ENCODE results near the gene DDX10. TPM values are rescaled to one million over a fixed set of nuclear protein-coding genes. Genes with fewer than 3 reads are reported as not detected.

DDX10 gene
- total and polyA plus RNA-seq, 4 donors = 8.0 to 11.8 (median 9.0) TPM

GRCh38 chr11:108875134-108875533, 210.3 kb downstream of the DDX10 start:
- Histone ChIP-seq H3K4me1 (ENCODE audit: control insufficient read depth in 4 of 4, insufficient read depth in 4 of 4, low read length in 3 of 4) (no peaks in the 10 kb centered on the region), H3K9me3 (ENCODE audit: control insufficient read depth in 4 of 4, low read length in 3 of 4) (no peaks in the 10 kb centered on the region), H3K4me3 (ENCODE audit: low read depth in 1 of 3, low read length in 3 of 3) (no peak overlapping the region), H3K27ac (ENCODE audit: low read depth in 1 of 2, low read length in 2 of 2) (no peak overlapping the region), H3K36me3 (ENCODE audit: control insufficient read depth in 4 of 4, insufficient read depth in 3 of 4, low read depth in 1 of 4, low read length in 3 of 4) (peaks cover 0 to 3% (median 0%) of the 10 kb centered on the region in 4 donors), H3K9ac (ENCODE audit: low read depth in 1 of 2, low read length in 2 of 2) (no peak overlapping the region), H3K27me3 (ENCODE audit: control insufficient read depth in 4 of 4, insufficient read depth in 4 of 4, low read length in 3 of 4) (no peaks in the 10 kb centered on the region)
- WGBS = 98% methylated on average over 2 of the region's 2 CpGs
- DNase-seq (ENCODE audit: low spot score) = no peak
- TF ChIP-seq RAD21 (IDR thresholded peaks at IDR 0.05) (no peak), TAF1 (conservative IDR thresholded peaks at IDR 0.05) (no peak), FOXA2 (IDR thresholded peaks at IDR 0.05) (no peak), HNF4G (IDR thresholded peaks at IDR 0.05) (no peak), ATF3 (IDR thresholded peaks at IDR 0.05) (no peak), JUND (IDR thresholded peaks at IDR 0.05) (no peak), YY1 (IDR thresholded peaks at IDR 0.05) (no peak), NR2F2 (IDR thresholded peaks at IDR 0.05) (no peak), GABPA (IDR thresholded peaks at IDR 0.05 in 1 of 2, conservative IDR thresholded peaks at IDR 0.05 in 1 of 2) (no peak), RXRA (IDR thresholded peaks at IDR 0.05) (no peak), MAX (IDR thresholded peaks at IDR 0.05) (no peak), EGR1 (IDR thresholded peaks at IDR 0.05; ENCODE audit: low read depth in 2 of 2) (no peak), ZBTB33 (IDR thresholded peaks at IDR 0.05) (no peak), SP1 (IDR thresholded peaks at IDR 0.05) (no peak), REST (IDR thresholded peaks at IDR 0.05) (no peak), CTCF (IDR thresholded peaks at IDR 0.05; ENCODE audit: low read depth, low read length, missing input control) (no peak), HNF4A (conservative IDR thresholded peaks at IDR 0.05) (no peak)

GRCh38 chr11:108877178-108877577, 212.3 kb downstream of the DDX10 start:
- Histone ChIP-seq H3K36me3 (ENCODE audit: control insufficient read depth in 4 of 4, insufficient read depth in 3 of 4, low read depth in 1 of 4, low read length in 3 of 4) (peaks cover 0 to 3% (median 0%) of the 10 kb centered on the region in 4 donors), H3K4me1 (ENCODE audit: control insufficient read depth in 4 of 4, insufficient read depth in 4 of 4, low read length in 3 of 4) (no peaks in the 10 kb centered on the region), H3K4me3 (ENCODE audit: low read depth in 1 of 3, low read length in 3 of 3) (no peak overlapping the region), H3K9ac (ENCODE audit: low read depth in 1 of 2, low read length in 2 of 2) (no peak overlapping the region), H3K27me3 (ENCODE audit: control insufficient read depth in 4 of 4, insufficient read depth in 4 of 4, low read length in 3 of 4) (no peaks in the 10 kb centered on the region), H3K9me3 (ENCODE audit: control insufficient read depth in 4 of 4, low read length in 3 of 4) (no peaks in the 10 kb centered on the region), H3K27ac (ENCODE audit: low read depth in 1 of 2, low read length in 2 of 2) (no peak overlapping the region)
- WGBS = 92% methylated on average over 2 of the region's 2 CpGs
- DNase-seq (ENCODE audit: low spot score) = no peak
- no peak for TF ChIP-seq SP1 (IDR thresholded peaks at IDR 0.05)
- no peak for TF ChIP-seq FOXA2 (IDR thresholded peaks at IDR 0.05)
- TF ChIP-seq RXRA (IDR thresholded peaks at IDR 0.05) = no peak
- TF ChIP-seq ZBTB33 (IDR thresholded peaks at IDR 0.05) = no peak
- no peak for TF ChIP-seq ATF3 (IDR thresholded peaks at IDR 0.05)
- TF ChIP-seq CTCF (IDR thresholded peaks at IDR 0.05; ENCODE audit: low read depth, low read length, missing input control) = no peak
- no peak for TF ChIP-seq FOXA1 (IDR thresholded peaks at IDR 0.05)
- TF ChIP-seq RAD21 (IDR thresholded peaks at IDR 0.05) = no peak
- TF ChIP-seq EGR1 (IDR thresholded peaks at IDR 0.05; ENCODE audit: low read depth in 2 of 2) = no peak
- no peak for TF ChIP-seq GABPA (IDR thresholded peaks at IDR 0.05 in 1 of 2, conservative IDR thresholded peaks at IDR 0.05 in 1 of 2)
- no peak for TF ChIP-seq HNF4G (IDR thresholded peaks at IDR 0.05)
- TF ChIP-seq MAX (IDR thresholded peaks at IDR 0.05) = no peak
- no peak for TF ChIP-seq JUND (IDR thresholded peaks at IDR 0.05)
